GM12874 (cell line): ENCODE data around the gene TRIM14.

ENCODE experiments used
- CTCF ChIP-seq: IDR thresholded peaks from 2 replicates; pipeline ENCODE4 v1.5.1; 2011; ENCODE audit warnings: low read depth, mild to moderate bottlenecking, control low read depth, low read length, moderate library complexity; ENCODE audit not compliant: insufficient read depth

TRIM14 gene

GRCh38 chr9:98130576-98131228 is 11.7 kb upstream of the TRIM14 start:
- no peak for TF ChIP-seq CTCF

GRCh38 chr9:98129451-98129881 is 10.4 kb upstream of the TRIM14 start:
- TF ChIP-seq CTCF, result no peak

GRCh38 chr9:98128316-98128715 is 9.3 kb upstream of the TRIM14 start:
- no peak for TF ChIP-seq CTCF

- TF ChIP-seq CTCF, result no peak
These were observed 8.2 kb upstream of the TRIM14 start for GRCh38 chr9:98127226-98127625.

- no peak for TF ChIP-seq CTCF
These were observed 5.8 kb upstream of the TRIM14 start for GRCh38 chr9:98124637-98125426.

- no peak for TF ChIP-seq CTCF
These were observed 2.0 kb upstream of the TRIM14 start for GRCh38 chr9:98121058-98121457.

- TF ChIP-seq CTCF, result no peak
These were observed 1.5 kb upstream of the TRIM14 start for GRCh38 chr9:98120476-98120875.
